HG02970 (cell line): ENCODE results near the gene FMO2.

Experiments used
- ATAC-seq: cut with Tn5 transposase; IDR thresholded peaks from one replicate; pipeline ENCODE4 v1.9.1; 2021; ENCODE audit warnings: mild to moderate bottlenecking, moderate library complexity, moderate number of reproducible peaks; ENCODE audit not compliant: unreplicated experiment, low FRiP score

Gene FMO2

GRCh38 chr1:171172471-171172870, 12.6 kb upstream of the FMO2 start:
- ATAC-seq, result no peak

DNA sequence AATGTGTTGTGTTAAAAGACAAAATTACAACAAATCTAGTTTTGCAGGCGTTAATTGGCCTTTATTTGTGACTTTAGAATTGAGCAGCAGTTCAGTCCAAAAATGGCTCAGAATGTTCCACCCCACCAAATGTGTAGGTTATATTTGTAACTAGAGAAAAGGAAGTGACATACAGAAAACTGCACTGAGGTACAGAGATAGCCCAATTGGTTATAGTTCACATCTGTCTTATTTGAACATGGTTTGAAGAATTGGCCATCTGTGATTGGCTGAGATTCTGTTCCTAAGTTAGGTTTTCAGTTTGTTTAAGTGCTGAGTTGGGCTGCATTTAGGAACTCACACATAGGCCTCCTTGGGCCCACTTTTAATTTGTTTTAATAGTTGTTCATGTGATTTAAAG, 12.0 kb upstream of the FMO2 start:
- no peak for ATAC-seq

DNA sequence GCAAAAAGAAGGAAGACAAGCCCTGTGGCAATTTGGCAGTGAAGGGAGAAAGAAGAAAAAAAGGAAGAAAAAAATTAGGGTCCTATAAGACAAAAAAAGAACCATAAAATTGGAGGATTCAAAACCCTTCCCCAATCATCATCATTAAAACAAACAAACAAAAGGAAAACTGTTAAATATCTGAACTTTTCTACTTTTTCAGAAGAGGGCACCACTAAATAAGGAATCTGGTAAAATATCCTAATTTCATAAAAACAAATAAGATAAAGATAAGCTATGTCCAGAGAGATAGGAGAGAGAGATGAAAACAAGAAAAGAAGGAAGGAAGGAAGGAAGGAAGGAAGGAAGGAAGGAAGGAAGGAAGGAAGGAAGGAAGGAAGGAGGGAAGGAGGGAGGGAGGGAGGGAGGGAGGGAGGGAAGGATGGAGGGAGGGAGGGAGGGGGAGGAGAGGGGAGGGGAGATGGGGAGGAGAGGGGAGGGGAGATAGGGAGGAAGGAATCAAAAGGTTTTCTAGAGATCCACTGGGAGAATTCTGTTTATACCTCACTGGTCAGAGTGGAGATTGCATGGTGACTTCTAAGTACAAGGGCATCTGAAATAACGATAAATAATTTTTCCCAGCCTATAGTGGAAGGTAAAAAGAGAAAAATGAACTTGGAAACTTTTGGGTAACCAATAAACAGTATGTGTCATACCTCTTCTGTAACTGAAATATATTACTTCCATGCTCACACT, 10.4 kb upstream of the FMO2 start:
- no peak for ATAC-seq

DNA sequence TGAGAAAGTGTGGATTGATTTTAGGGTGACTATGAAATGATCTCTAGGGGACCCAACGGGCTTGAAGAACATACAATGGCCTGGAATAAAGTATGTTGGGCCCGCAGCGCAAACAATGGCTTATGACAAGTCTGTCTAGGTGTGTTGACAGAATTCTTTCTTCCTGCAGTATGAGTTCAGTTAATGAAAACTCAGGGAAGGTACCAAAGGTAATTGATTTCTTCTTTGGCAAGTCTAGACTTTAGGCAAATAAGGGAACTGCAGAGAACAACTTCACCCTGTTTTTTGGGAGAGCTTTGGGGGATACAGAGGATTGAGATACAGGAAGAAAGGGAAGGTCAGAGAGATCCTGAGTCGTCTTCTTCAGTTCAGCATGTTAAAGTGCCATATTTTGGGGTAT, 7.8 kb upstream of the FMO2 start:
- no peak for ATAC-seq

GRCh38 chr1:171179318-171180227, 5.5 kb upstream of the FMO2 start:
- ATAC-seq, result no peak

DNA sequence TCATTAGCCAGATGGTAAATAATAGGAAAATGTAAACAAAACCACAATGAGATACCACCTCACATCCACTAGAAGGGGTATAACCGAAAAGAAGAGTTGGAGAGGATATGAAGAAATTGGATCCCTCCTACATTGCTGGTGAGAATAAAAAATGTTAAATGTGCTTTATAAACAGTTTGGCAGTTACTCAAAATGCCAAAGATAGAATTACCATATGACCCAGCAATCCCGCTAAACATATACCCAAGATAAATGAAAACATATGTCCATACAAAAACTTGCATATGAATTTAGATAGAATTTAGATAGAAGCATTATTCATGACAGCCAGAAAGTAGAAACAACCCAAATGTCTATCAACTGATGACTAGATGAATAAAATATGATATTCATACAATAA, 4.4 kb upstream of the FMO2 start:
- ATAC-seq, result no peak

DNA sequence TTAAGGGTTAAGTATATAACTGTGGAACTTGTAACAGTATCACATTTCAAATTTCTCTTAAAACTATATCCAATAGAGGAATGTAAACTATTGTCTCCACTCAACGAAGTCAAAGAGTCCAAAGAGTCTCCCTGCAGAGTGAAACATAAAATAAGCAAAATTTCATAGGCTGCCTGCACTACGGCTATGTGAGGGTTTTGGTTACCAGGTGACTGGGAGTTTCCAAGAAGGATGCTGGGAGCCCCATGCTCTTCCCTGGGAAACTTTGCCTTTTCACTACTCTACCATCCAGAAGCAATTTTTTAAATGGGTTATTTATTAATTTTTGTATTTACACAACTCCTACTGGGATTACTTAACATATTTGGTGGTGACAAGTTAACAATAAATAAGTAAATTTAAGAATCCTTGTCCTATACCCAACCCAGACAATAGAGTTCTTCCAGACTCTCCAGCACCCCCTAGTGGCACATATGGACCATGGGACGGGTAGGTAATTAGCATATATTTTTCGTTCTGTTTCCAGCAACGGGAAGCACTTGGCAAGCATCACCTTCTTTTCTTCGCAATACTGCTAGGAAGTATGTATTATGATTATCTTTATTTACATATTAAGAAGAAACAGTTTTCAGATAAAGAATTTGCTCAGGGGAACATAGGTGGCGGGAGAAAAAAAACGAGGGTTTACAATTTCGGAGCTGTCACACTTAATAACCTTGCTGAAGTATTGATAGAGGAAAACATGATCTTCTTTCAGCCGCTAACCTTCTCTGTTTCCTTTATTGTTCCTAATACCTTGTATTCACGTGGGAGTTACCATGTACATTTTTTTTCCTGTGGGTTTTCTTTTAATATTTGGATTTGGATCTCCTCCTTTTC, 3.5 kb downstream of the FMO2 start:
- peak; percentile 75 for ATAC-seq

DNA sequence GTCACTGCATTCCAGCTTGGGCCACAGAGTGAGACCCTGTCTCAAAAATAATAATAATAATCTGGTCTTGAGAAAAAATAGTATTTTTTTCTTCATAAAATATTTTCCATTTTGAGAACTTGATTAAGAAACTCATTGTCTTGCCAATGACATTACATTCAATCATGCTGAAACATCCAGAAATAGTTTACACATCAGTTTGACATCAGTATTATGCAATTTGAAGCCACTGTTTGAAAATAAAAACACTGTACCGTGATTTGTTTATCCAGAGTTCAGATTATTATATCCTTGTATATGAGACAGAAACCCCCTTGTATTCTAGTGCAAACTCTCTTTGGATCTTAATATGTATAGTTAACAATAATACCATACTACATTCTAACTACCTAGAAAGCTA, 6.9 kb downstream of the FMO2 start:
- ATAC-seq, result no peak

DNA sequence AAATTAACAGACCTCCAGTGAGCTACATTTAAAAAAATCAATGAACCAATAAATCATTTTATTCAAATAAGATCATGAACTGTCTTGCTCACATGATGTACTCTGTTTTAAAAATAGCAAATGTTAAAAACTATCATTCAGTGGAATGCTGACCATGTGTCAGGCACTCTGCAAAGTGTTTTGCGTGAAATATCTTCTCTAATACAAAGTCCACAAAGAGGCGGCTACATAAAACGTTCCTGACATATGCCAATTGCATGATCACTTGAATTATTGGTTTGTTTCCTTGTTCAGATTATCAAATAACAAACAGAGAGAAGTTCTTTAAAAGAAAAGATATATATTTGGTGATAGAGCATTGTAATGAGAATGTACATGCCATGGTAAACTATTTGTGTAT, 10.7 kb downstream of the FMO2 start:
- ATAC-seq, result no peak

DNA sequence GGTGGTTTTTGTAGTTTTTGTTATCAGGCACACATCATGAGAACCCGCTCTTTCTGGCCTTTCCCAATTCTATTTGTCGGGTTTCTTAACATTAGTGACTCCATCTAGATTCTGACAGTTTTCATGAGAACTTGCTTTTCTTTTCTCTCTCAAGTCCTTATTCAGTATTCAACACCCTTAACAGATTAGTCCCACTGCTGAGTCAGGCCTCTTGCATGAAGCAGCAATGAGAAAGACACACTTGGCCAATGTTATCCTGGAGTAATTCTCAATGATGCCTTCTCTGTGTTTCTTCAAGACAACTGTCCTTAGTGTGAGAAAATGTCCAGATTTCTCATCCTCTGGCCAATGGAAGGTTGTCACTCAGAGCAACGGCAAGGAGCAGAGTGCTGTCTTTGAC, 11.3 kb downstream of the FMO2 start:
- ATAC-seq, result no peak

- no peak for ATAC-seq
Measured at GRCh38 chr1:171198081-171198480, 13.0 kb downstream of the FMO2 start.

DNA sequence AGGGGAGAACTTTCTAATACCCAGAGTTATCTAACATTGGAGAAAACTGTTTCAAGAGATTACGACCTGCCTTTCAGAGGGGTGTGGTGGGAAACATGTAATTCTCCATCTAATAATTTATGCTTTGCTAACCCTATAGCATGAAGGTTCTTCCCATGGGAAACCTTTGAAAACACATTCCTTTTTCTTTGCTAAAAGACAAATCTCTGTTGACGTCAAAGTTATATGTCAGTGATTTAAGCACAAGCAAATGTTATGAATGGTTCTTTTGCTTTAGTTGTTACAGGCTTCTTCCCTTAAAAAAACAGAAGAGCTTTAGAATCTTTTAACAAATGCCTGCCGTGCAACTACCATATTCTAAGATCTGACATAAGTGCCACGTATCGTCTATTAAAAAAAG, 19.2 kb downstream of the FMO2 start:
- no peak for ATAC-seq

- no peak for ATAC-seq
Measured at GRCh38 chr1:171206204-171206977, 21.3 kb downstream of the FMO2 start.

- ATAC-seq, result no peak
Measured at GRCh38 chr1:171206978-171207355, 21.9 kb downstream of the FMO2 start.

GRCh38 chr1:171207377-171207776, 22.3 kb downstream of the FMO2 start:
- no peak for ATAC-seq

DNA sequence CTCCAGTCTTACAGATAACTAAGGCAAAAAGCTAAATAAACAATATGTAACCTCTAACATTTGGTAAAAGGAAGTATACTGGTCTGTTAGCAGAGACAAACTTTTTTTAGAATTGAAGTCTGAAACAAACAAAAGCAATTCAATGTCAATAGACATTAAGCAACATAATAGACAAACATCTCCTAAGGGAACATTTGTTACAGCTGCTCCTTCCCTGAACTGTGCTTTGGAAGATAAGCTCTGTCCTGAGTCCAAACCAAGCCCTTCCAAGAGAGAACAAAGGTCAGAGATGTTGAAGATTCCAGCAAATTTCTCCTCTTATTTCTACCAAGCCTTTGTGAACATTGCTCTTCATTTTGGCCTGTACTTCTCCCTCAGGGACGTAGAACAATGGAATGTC, 25.3 kb downstream of the FMO2 start:
- no peak for ATAC-seq

DNA sequence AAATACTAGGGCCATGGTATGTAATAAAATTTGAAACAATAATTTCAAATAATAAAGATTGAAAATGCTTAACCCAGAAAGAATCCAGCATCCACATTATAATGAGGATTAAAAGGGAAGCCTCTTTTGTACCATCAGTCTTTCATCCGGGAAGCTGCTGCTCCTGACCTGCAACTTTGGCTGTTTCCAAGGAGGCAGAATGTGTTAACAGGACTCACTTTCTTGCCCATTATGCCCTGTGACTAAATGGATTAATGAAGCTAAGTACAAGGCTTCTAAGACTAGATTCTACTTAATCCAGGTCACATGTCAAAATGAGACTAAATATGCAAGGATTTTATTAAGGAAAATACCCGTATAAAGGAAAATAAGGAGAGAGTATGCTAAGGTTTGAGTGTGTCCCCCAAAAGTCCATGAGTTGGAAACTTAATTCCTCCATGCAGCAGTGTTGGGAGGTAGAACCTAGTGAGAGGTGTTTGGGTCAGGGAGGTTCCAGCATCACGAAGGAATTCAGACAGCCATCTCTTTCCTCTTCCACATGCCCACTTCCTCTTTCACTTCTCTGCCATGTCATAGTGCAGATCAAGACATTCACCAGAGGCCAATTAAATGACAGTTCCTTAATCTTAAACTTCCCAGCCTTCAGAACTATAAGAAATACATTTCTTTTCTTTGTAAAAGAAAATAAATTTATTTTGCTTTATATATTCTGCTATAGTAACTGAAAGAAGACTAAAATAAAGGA, 27.7 kb downstream of the FMO2 start:
- ATAC-seq, result no peak

GRCh38 chr1:171213559-171214454, 28.7 kb downstream of the FMO2 start:
- ATAC-seq, result no peak
